Mucosa of descending colon (tissue), 3 donors: ENCODE data around the gene PLCD3. TPM values are rescaled to one million over a fixed set of nuclear protein-coding genes. Genes with fewer than 3 reads are reported as not detected.

Source experiments
- ATAC-seq: fragments of 200-7000 bp; cut with Tn5 transposase; one replicate; pipeline ENCODE4 v1.9.1; 2020; ENCODE audit warnings: mild to moderate bottlenecking, moderate library complexity
- DNase-seq, 3 donors: peaks; one replicate each; pipeline ENCODE4 v3.0.0-alpha.2; 2020
- H3K36me3 ChIP-seq: fragments of 200-600 bp; one replicate; pipeline ENCODE4 v1.8.0; 2021; ENCODE audit warnings: low read depth, mild to moderate bottlenecking
- H3K4me1 ChIP-seq: fragments of 200-600 bp; one replicate; pipeline ENCODE4 v1.8.0; 2021; ENCODE audit warnings: low read depth, mild to moderate bottlenecking
- H3K4me3 ChIP-seq: fragments of 200-600 bp; one replicate; pipeline ENCODE4 v1.8.0; 2021; ENCODE audit warnings: mild to moderate bottlenecking
- H3K9me3 ChIP-seq: fragments of 200-600 bp; one replicate; pipeline ENCODE4 v1.8.0; 2021; ENCODE audit warnings: mild to moderate bottlenecking
- intact Hi-C, 2 donors: fragments of 100-400 bp; cut with DNase I in 1 of 2; cut with micrococcal nuclease in 1 of 2; formaldehyde crosslinking; loops; one replicate each; pipeline versions ENCODE4 v1.11.0 to v1.11.1; 2022; cut with DNase I, micrococcal nuclease
- total RNA-seq, 3 donors: library from RNA; stranded (reverse); fragmentation: NEBNext Ultra II Directional in 2 of 3; extraction: Animal tissue kit (Norgen Biotek cat#: 25700) in 2 of 3; gene quantifications; one replicate each; pipeline versions ENCODE4 v1.2.1 to v1.2.4, GENCODE V29; 2021 to 2023
- TF ChIP-seq, protein P1 (sequence below): fragments of 200-600 bp; IDR thresholded peaks from one replicate; pipeline ENCODE4 v1.8.0; 2022; ENCODE audit warnings: antibody characterized with exemption, mild to moderate bottlenecking
- donor health status: DM: no; HTN: no; CAD: no; lungs with moderate emphysema.
- donor health status: DM: no; HTN: no; CAD: no.
- donor health status: DM: no; HTN: yes; CAD: no.

PLCD3 gene
- total RNA-seq, 3 donors from 2014 or later: 205 to 562 (median 232) TPM

- Histone ChIP-seq H3K36me3 (no peaks in the 10 kb centered on the region), H3K4me1 (peaks cover 22% of the 10 kb centered on the region), H3K4me3 (no peak overlapping the region), H3K9me3 (no peaks in the 10 kb centered on the region)
- DNase-seq (no peak), ATAC-seq (no peak)
- TF ChIP-seq, protein P1, sequence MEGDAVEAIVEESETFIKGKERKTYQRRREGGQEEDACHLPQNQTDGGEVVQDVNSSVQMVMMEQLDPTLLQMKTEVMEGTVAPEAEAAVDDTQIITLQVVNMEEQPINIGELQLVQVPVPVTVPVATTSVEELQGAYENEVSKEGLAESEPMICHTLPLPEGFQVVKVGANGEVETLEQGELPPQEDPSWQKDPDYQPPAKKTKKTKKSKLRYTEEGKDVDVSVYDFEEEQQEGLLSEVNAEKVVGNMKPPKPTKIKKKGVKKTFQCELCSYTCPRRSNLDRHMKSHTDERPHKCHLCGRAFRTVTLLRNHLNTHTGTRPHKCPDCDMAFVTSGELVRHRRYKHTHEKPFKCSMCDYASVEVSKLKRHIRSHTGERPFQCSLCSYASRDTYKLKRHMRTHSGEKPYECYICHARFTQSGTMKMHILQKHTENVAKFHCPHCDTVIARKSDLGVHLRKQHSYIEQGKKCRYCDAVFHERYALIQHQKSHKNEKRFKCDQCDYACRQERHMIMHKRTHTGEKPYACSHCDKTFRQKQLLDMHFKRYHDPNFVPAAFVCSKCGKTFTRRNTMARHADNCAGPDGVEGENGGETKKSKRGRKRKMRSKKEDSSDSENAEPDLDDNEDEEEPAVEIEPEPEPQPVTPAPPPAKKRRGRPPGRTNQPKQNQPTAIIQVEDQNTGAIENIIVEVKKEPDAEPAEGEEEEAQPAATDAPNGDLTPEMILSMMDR: no peak
- intact Hi-C loops: no loop called here
These were observed 12.7 kb upstream of the PLCD3 start for GRCh38 chr17:45145035-45145389.

DNA sequence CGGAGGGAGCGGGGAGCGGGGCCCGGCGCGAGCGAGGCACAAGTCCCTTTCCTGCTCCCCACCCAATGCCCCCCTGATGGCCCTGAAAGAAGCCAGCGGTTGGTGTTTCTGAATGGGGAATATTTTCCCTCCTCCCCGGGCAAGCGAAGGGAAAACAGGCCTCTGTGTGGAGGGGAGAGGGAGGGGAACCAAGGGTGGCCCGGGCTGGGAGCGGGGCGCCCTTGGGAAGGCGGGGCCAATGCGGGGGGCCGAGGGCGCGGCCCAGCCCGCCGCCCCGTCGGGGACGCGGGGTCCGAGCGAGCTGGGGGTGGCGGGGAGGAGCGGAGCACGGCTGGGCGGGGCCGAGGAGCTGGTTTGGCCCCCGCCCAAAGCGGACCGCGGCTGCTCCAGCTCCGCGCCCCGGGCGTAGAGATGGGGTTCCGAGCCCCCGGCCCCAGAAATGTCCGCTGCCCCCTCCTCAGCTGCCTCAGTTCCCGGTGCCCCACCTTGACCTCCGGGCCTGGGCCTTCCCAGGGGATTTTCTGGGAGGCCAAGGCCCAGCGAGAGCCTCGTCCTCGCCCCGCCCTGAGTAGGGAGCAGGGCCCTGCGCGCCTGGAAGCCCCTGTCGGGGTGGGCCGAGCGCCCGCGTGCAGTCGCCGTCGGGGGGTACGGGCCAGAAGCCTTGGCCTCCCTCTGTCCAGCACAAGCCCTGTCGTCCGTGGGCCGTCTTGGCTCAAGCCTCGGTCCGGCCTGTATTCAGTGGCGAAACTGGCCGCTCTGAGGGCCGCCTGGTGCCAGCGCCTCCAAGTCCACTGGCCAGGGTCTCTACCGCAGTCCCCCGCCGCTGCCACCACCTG lies 12.1 kb upstream of the PLCD3 start:
- H3K4me3 ChIP-seq: no peak overlapping the region
- H3K36me3 ChIP-seq: no peaks in the 10 kb centered on the region
- TF ChIP-seq, protein P1: no peak
- peaks cover 22% of the 10 kb centered on the region for H3K4me1 ChIP-seq
- DNase-seq (peak; percentile 64 to 74 (median 73)), ATAC-seq (no peak)
- intact Hi-C loops: no loop called here
- H3K9me3 ChIP-seq: no peaks in the 10 kb centered on the region

- TF ChIP-seq, protein P1: no peak
- ATAC-seq: no peak
- intact Hi-C loops: no loop called here
- Histone ChIP-seq H3K4me1 (peaks cover 22% of the 10 kb centered on the region), H3K4me3 (no peak overlapping the region), H3K9me3 (no peaks in the 10 kb centered on the region), H3K36me3 (no peaks in the 10 kb centered on the region)
- DNase-seq: peak; percentile 73 to 87 (median 79)
These were observed 11.5 kb upstream of the PLCD3 start for GRCh38 chr17:45143767-45144198.

GRCh38 chr17:45143094-45143670 lies 10.9 kb upstream of the PLCD3 start:
- TF ChIP-seq, protein P1: no peak
- Histone ChIP-seq H3K36me3 (no peaks in the 10 kb centered on the region), H3K9me3 (no peaks in the 10 kb centered on the region), H3K4me1 (peaks cover 24% of the 10 kb centered on the region), H3K4me3 (no peak overlapping the region)
- no peak for ATAC-seq
- intact Hi-C loops: no loop called here
- DNase-seq: peak in 1 of 3 donors; percentile 23

GRCh38 chr17:45139533-45139920 lies 7.2 kb upstream of the PLCD3 start:
- Histone ChIP-seq H3K4me3 (no peak overlapping the region), H3K36me3 (no peaks in the 10 kb centered on the region), H3K4me1 (peaks cover 28% of the 10 kb centered on the region), H3K9me3 (no peaks in the 10 kb centered on the region)
- intact Hi-C loops: loop anchor here in 1 of 2 donors (10.0 kb wide), 1 partner anchor 55 kb away; no protein-coding TSS in a partner anchor
- TF ChIP-seq, protein P1: no peak
- DNase-seq (peak in 1 of 3 donors; percentile 12), ATAC-seq (no peak)
